UCSD-AML1 (cell line): ENCODE measurements around the gene CASP8AP2.
"Not testable (repeated sequence)": the region's sequence is repeated elsewhere in the genome, so short reads cannot be mapped to it uniquely, and the experiment has no call there.

Experiments
- DNase-seq: peaks from one replicate; lab custom pipeline; 2025; ENCODE audit not compliant: unreplicated experiment; lab: John Stamatoyannopoulos, UW

Gene CASP8AP2

DNA sequence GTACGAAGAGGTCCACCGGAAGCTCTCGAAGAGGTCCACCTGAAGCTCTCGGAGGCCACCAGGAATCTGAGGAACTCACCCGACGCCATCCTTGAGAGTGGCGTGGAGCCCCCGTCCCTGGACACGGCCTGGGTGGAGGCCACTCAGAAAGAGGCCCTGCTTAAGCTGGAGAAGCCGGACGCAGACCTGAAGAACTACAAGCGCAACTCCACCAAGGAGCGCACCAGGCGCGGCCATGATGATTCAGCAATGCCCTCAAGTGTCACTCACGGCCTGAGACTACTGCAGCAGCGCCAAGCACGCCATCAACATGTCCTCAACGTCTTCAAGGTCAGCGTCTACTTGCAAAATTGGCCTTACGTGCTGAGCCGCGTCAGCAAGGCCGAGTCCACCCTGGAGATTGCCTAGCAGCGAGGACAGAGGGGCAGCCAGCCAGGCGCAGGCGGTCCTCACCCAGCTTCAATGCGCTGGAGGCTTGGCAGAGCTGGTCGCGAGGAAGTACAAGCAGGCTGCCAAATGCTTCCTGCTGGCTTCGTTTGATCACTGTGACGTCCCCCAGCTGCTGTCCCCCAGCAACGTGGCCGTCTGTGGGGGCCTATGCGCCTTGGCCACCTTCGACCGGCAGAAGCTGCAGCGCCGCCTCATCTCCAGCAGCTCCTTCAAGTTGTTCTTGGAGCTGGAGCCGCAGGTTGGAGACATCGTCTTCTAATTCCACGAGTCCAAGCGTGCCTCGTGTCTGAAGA, 56.9 kb downstream of the CASP8AP2 start:
- no peak for DNase-seq

DNA sequence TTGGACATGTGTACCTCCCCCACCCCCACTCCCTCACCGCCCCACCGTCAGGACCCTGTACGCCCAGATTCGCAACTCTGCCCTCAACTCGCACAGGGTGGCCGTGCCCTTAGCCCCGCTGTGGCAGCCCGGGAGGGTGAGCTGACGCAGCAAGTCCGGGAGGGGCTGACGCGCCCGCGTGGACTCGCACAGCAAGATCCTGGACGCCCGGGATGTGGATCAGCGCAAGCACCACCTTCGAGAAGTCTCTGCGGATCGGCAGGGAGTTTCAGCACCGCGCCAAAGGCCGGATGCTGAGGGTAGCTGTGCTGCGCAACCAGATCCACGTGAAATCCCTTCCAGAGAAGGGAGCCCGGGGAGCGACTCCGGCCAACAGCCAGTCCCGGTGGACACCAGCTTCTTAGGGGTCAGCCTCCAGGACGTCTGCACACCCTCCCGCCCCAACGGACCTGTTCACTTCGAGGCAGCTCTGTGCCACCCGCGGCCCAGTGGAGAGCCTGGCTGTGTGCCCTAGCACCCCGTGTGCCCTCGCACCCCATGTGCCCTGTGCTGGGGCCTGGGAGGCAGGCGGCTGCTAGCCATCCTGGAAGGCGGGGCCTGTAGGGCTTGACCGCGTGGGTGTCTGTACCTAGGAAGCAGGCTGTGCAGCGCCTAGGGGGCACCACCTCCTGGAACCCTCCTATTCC, 57.9 kb downstream of the CASP8AP2 start:
- DNase-seq: no peak

DNA sequence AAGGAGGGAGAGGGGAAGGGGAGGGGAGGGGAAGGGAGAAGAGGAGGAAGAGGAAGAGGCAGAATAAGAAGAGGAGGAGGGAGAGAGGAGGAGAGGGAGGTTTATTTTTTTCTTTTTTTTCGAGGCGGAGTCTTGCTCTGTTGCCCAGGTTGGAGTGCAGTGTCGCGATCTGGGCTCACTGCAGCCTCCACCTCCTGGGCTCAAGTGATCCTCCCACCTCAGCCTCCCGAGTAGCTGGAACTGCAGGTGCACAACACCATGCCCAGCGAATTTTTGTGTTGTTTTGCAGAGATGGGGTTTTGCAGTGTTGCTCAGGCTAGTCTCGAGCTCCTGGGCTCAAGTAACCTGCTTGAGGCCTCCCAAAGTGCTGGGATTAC, 58.4 kb downstream of the CASP8AP2 start:
- DNase-seq: no peak

DNA sequence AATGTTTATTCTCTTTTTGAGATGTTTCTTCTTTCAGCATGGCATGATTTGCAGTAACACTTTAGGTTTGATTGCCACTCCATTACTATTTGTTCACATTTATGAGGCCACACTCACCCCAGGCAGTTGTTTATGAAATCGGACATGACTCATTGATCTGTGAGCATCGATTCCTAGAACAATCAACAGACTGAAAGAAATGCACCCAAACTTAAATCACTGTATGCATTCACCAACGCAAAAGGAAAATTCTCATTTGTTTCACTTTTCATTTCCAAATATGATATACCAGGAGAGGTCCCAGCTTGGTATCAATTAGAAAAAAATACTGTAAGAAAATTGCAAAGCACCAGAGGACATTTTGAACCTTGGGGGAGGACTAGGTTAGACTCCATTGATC, 59.2 kb downstream of the CASP8AP2 start:
- no peak for DNase-seq

DNA sequence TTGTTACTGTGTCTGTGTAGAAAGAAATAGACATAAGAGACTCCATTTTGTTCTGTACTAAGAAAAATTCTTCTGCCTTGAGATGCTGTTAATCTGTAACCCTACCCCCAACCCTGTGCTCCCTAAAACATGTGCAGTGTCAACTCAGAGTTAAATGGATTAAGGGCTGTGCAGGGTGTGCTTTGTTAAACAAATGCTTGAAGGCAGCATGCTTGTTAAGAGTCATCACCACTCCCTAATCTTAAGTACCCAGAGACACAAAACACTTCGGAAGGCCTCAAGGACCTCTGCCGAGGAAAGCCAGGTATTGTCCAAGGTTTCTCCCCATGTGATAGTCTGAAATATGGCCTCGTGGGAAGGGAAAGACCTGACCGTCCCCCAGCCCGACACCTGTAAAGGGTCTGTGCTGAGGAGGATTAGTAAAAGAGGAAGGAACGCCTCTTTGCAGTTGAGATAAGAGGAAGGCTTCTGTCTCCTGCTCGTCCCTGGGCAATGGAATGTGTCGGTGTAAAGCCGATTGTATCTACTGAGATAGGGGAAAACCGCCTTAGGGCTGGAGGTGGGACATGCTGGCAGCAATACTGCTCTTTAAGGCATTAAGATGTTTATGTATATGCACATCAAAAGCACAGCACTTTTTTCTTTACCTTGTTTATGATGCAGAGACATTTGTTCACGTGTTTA, 61.3 kb downstream of the CASP8AP2 start:
- not testable (repeated sequence) for DNase-seq

DNA sequence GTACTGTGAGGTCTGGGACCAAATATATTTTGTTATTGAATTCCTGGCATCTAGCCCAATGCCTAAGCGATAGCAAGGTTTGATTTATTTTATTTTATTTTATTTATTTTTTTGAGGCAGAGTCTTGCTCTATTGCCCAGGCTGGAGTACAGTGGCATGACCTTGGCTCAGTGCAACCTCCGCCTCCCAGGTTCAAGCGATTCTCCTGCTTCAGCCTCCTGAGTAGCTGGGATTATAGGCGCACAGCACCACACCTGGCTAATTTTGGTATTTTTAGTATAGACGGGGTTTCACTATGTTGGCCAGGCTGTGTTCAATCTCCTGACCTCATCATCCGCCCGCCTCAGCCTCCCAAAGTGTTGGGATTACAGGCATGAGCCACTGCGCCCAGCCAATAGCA, 62.9 kb downstream of the CASP8AP2 start:
- not testable (repeated sequence) for DNase-seq

DNA sequence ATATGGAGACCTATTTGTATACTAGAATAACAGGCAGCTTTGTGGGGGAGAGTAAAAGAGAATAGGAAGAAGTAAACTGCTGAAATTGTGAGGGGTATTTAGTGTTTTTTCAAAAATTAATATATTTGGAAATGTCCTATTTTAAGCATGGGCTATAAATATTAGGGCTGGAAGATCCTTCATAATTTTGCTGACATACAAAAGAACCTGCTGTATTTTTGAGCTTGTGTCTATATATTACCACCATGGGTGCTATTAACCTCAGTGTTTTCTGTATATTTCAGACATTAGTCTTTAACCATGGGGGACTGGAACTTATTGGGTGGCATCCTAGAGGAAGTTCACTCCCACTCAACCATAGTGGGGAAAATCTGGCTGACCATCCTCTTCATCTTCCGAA, 64.5 kb downstream of the CASP8AP2 start, which contains the start of gene GJA10:
GJA10 (plus strand) TSS at position 301 of the 400 bp plus-strand sequence; CDS start at position 301, 0 bp downstream.
- DNase-seq: no peak

DNA sequence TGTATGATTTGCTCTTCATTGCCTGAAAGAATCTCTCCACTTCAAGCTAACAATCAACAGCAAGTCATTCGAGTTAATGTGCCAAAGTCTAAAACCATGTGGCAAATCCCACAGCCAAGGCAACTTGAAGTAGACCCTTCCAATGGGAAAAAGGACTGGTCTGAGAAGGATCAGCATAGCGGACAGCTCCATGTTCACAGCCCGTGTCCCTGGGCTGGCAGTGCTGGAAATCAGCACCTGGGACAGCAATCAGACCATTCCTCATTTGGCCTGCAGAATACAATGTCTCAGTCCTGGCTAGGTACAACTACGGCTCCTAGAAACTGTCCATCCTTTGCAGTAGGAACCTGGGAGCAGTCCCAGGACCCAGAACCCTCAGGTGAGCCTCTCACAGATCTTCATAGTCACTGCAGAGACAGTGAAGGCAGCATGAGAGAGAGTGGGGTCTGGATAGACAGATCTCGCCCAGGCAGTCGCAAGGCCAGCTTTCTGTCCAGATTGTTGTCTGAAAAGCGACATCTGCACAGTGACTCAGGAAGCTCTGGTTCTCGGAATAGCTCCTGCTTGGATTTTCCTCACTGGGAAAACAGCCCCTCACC, 65.7 kb downstream of the CASP8AP2 start:
- DNase-seq: peak; percentile 28

DNA sequence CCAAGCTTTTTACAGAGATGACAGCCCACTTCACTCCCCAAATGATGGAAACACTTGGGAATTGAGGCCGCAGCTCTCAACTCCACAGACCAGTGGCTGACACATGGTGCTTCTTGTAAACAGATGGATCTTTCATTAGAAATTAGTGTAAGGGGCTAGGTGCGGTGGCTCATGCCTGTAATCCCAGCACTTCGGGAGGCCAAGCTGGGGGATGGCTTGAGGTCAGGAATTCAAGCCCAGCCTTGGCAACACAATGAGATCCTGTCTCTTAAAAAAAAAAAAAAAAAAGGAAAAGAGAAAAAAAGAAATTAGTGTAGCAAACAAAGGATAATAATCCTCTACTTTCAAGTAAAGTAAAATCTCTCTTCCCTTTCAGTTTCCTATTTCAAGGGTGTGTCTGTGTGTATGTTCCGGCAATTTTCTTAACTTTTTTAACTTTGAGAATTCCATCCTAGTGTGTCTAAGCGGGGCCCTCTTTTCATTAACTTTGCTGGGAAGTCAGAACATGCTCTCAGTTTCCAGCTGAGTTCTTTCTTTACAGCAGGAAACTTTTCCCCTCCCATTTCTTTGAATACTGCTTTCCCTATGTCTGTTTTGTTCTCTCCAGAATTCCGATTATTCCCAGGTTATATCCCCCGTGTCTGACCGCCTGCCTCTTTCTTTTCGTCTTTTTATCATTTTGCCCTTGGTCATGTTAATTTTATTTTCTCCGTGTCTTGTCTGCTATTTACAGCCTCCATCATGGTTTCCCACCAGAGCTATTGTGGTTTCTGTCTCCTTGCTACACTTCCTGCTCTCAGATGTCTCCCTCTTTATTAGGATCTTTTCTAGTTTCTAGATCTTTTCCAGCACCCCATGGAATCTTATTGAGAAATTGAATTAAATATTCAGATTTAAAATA, 80.6 kb downstream of the CASP8AP2 start:
- not testable (repeated sequence) for DNase-seq

DNA sequence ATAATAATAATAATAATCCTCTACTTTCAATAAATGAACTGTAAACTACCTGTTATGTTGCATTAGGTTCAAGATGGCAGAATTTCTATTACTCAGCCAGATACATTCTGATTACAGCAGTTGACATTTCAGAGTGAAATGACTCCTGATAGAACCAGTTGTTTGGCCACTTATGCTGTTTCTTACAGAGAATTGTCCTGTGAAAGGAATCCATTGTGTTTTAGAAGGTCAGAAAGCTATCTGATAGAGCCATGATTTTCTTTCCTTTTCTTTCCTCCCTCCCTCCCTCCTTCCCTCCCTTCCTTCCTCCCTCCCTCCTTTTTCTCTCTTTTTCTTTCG, 81.2 kb downstream of the CASP8AP2 start:
- DNase-seq: no peak

DNA sequence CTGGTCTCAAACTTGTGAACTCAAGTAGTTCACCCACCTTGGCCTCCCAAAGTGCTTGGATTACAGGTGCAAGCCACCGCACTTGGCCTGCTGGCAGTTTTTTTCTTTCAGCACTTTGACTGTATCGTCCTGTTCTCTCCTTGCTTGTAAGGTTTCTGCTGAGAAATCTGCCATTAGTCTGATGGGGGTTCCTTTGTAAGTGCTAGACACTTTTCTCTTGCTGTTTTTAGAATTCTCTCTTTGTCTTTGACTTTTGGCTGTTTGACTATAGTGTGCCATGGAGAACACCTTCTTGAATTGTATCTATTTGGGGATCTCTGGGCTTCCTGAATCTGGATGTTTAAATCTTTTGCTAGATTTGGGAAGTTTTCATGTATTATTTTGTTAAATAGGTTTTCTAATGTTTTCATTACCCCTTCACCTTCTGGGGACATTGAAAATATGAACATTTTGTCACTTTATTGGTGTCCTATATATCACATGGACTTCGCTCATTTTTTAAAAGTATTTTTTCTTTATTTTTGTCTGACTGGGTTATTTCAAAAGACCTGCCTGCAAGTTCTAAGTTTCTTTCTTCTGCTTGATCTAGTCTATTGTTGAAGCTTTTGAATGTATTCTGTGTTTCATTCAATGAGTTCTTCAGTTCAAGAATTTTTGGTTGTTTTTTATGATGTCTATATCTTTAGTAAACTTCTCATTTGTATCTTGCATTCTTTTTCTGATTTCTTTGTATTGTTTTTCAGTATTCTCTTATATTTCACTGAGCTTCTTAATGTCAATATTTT, 86.6 kb downstream of the CASP8AP2 start:
- no peak for DNase-seq

DNA sequence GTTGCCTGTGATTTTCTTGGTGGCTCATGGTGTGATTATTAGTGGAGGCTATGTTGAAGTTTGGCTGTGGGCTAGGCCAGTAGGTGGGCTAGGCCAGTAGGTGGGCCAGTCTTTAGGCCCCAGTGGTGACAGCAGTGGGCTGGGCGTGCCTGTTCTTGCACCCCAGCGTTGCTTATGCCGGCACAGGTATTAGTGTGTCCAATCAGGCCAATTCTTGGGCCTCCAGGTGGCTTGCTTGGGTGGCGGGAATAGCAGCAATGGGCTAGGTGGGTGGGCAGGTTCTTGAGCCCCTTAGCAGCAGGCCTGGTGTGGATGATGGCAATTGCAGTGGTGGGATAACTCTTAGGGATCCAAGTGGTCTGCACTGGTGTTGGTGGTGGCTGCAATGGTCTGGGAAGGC, 87.5 kb downstream of the CASP8AP2 start:
- no peak for DNase-seq

DNA sequence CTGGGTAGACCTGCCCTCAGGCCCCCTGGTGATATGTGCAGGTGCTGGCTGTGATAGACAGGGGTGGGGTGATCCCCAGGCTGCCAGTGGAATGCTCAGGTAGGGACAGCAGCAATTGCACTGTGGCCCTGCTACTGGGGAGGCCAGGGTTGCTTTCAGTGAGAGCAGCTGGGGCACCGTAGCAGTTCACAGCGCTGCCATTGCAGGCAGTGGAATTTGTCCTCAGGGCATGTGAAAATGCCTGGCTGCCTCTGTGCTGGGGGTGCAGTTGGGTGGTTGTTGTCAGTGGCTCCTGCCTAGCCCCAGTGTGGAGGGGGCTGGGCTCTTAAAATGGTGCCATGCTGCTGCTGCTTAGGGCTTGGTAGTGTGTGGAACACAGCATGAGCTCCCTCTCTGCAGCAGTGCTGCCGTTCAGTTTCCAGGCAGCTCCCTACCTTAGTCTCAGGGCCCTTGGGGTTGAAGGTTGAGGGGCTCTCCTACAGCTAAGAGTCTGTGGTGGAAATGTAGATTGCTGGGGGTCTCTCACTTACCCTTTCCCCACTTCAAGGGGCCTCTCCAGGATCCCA, 88.2 kb downstream of the CASP8AP2 start:
- DNase-seq: no peak
